Lower lobe of right lung (tissue), 2 donors: ENCODE measurements around the gene CTAGE8. TPM values are rescaled to one million over a fixed set of nuclear protein-coding genes. Genes with fewer than 3 reads are reported as not detected.
"Not testable (repeated sequence)": the region's sequence is repeated elsewhere in the genome, so short reads cannot be mapped to it uniquely, and the experiment has no call there.

ENCODE experiments used
- ATAC-seq, 2 donors: fragments of 200-7000 bp; cut with Tn5 transposase; one replicate each; pipeline ENCODE4 v1.9.1; 2020 to 2022; ENCODE audit warnings: mild to moderate bottlenecking in 2 of 2, moderate library complexity in 2 of 2
- DNase-seq: peaks from one replicate; pipeline ENCODE4 v3.0.0-alpha.2; 2020
- H3K27ac ChIP-seq: fragments of 200-600 bp; one replicate; pipeline ENCODE4 v1.8.0; 2022
- H3K27me3 ChIP-seq: fragments of 200-600 bp; one replicate; pipeline ENCODE4 v1.8.0; 2022; ENCODE audit warnings: low read depth
- H3K36me3 ChIP-seq: fragments of 200-600 bp; one replicate; pipeline ENCODE4 v1.8.0; 2022; ENCODE audit warnings: mild to moderate bottlenecking
- H3K4me1 ChIP-seq: fragments of 200-600 bp; one replicate; pipeline ENCODE4 v1.8.0; 2022
- H3K4me3 ChIP-seq: fragments of 200-600 bp; one replicate; pipeline ENCODE4 v1.8.0; 2022; ENCODE audit warnings: mild to moderate bottlenecking
- H3K9me3 ChIP-seq: fragments of 200-600 bp; one replicate; pipeline ENCODE4 v1.8.0; 2022
- intact Hi-C: fragments of 100-400 bp; cut with DNase I; formaldehyde crosslinking; loops from one replicate; pipeline ENCODE4 v1.11.0; 2022
- long read RNA-seq: library from polyadenylated mRNA; unstranded; transcript quantifications from one replicate; pipeline ENCODE4 v2.0.0, GENCODE V29; 2021
- total RNA-seq: library from RNA; stranded (reverse); fragmentation: NEBNext Ultra II Directional; extraction: Animal tissue kit (Norgen Biotek cat#: 25700); gene quantifications from one replicate; pipeline ENCODE4 v1.2.1, GENCODE V29; 2021
- donor health status: DM: no; HTN: yes; CAD: no; lungs with severe emphysema.

Gene CTAGE8, protein sequence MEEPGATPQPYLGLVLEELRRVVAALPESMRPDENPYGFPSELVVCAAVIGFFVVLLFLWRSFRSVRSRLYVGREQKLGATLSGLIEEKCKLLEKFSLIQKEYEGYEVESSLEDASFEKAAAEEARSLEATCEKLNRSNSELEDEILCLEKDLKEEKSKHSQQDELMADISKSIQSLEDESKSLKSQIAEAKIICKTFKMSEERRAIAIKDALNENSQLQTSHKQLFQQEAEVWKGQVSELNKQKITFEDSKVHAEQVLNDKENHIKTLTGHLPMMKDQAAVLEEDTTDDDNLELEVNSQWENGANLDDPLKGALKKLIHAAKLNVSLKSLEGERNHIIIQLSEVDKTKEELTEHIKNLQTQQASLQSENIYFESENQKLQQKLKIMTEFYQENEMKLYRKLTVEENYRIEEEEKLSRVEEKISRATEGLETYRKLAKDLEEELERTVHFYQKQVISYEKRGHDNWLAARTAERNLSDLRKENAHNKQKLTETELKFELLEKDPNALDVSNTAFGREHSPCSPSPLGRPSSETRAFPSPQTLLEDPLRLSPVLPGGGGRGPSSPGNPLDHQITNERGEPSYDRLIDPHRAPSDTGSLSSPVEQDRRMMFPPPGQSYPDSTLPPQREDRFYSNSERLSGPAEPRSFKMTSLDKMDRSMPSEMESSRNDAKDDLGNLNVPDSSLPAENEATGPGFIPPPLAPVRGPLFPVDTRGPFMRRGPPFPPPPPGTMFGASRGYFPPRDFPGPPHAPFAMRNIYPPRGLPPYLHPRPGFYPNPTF
- total RNA-seq = 4.2 TPM
- long read RNA-seq = 0 reads

DNA sequence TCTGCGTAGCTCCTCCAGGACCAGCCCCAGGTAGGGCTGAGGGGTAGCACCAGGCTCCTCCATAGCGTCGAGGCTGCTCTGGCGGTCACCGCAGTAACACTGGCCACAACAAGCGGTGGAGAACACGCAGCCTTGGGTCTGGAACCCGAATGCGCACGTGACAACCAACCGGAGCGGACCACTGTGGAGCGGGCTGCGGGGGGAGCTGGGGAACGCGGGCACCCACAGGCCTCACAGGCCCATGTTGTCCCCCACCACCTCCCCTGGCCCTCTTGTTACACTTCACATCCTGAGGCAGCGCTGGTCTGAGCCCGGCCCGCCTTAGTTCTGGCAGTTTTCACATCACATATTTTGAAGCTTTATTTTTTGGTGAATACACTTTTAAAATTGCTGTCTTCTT, at the start of gene CTAGE8:
CTAGE8 (minus strand) TSS at position 101 of the 400 bp plus-strand sequence; CDS start at position 63, 38 bp downstream.
- H3K4me1 ChIP-seq, H3K27ac ChIP-seq, intact Hi-C loops, ATAC-seq, H3K36me3 ChIP-seq, H3K27me3 ChIP-seq, H3K9me3 ChIP-seq, H3K4me3 ChIP-seq, DNase-seq: not testable (repeated sequence)

DNA sequence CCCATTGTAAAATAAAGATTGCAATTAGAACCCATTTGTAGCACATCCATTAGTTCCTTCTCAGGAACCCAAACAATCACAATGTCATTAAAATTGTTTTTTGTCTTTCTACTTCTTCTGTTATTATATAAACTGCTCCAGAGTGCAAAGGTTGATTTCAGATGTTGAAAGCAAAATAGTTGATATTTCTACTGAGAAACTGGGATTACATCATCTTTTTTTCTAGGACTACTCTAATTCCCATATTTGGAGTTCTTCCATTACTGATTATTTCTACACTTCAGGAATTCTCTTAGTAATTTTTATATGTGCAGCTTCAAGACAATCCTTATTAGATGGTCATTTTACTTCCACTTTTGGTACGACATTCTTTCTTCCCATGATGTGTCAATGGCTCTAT, 48.4 kb upstream of the CTAGE8 start:
- H3K9me3 ChIP-seq, H3K36me3 ChIP-seq, H3K4me1 ChIP-seq, H3K27me3 ChIP-seq, ATAC-seq, DNase-seq, H3K27ac ChIP-seq, H3K4me3 ChIP-seq, intact Hi-C loops: not testable (repeated sequence)

DNA sequence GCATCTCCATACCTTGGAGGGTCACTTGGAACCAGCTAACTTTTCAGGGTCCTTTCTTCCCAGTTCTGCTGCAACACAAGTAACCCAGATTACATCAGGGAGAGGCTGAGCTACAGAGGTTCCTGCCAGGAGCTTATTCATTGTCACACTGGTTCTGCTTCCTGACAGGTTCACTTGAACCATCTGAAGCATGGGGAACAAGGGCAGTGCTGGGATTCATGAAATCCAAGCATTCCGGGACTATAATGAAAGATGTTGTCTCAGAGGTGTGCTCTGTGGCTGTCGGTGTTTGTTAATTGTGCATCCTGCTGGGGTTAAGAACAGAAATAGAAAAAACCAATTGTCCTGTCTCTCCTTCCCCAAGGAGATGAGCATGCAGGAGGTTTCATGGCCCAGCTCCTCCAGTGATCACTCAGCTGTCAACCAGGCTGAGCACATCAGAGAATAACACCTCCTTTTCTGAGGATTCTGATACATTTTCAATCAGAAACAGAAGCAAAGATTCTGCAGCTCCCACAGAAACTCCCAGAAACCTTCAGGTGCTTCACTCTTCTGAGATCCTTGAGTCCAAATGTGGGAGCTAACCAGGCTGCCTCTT, 42.9 kb upstream of the CTAGE8 start, which contains the start of gene OR2A1:
OR2A1 (plus strand) TSS at position 548 of the 598 bp plus-strand sequence. CDS start 5,706 bp downstream, outside the sequence.
- intact Hi-C loops, H3K36me3 ChIP-seq, H3K4me3 ChIP-seq, DNase-seq, H3K9me3 ChIP-seq, H3K27ac ChIP-seq, ATAC-seq, H3K4me1 ChIP-seq, H3K27me3 ChIP-seq: not testable (repeated sequence)

DNA sequence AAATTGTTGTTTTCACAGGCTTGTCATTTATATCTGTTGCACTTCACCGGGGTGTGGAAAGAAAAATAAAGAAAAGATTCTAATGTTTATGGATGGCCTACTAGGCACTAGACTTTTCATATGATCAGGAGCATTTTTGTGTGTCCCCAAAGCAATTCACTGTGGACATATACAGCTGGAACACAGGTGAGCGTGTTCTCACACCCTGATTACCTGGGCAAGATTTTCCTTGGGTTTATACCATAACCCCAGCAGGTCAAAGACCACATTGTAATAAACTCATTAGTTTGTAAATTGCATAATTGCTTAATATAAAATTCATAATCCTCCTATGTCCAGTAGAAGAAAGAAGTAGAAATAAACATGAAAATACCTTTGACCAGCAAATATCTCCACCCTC, 42.1 kb upstream of the CTAGE8 start:
- H3K4me3 ChIP-seq, H3K4me1 ChIP-seq, DNase-seq, ATAC-seq, H3K9me3 ChIP-seq, H3K27ac ChIP-seq, H3K36me3 ChIP-seq, intact Hi-C loops, H3K27me3 ChIP-seq: not testable (repeated sequence)

DNA sequence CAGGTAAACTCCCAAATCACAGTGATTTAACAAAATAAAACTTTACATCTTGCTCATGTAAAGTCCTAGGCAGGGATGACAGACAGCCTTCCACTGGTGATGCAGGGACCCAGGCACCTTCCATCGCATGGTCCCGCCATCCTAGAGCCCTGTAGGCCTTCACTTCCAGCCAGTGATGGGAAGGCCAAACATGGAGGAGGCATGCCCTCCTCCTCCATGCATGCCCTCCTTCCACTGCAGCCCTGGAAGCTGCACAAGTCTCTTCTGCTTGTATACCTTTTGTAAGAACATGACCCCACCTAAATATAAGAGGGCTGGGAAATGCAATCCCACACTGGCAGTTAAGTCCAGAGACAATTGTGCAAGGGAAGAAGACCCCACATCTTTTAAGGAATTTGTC, 40.6 kb upstream of the CTAGE8 start:
- H3K27me3 ChIP-seq, H3K36me3 ChIP-seq, intact Hi-C loops, DNase-seq, H3K4me1 ChIP-seq, H3K4me3 ChIP-seq, H3K9me3 ChIP-seq, H3K27ac ChIP-seq: not testable (repeated sequence)
- ATAC-seq = peak in 1 of 2 donors; percentile 26

DNA sequence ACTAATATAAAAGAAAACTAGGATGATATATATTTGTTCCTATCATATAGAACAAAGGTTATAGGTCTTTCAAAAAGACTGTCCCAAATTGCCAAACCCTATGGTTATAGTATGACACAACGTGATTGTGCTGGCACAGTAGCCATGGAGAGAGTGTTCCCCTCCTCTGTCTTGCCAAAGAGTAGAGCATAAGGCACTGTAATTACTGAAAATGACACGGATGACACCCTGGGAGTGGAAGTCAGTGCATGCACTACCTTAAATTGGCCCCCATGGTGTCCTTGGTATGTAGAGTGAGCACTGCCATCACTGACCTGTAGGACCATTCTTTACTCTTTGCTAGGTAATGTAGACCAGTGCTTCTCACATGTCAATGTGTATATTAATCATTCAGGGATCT, 36.1 kb upstream of the CTAGE8 start:
- peak; percentile 60 to 78 for ATAC-seq
- H3K4me3 ChIP-seq, H3K27me3 ChIP-seq, H3K9me3 ChIP-seq, DNase-seq, H3K27ac ChIP-seq, H3K36me3 ChIP-seq, H3K4me1 ChIP-seq, intact Hi-C loops: not testable (repeated sequence)

DNA sequence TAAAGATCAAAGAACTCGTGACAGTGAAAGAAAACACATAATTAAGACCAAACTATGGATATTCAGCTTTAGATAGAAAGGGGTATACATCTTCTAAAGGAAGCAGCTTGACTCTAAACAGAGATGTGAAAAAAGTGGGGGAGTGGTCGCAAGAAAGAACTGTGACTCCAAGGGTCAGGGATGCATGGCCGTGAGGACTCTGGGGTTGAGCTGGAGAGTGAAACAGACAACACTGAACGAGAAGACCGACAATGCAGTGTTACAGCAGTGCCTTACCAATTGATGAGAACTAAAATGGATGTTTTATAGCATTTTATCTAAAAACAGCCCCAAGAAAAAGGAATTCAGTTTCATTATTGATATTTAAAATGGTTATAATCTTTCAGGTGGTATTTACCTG, 34.5 kb upstream of the CTAGE8 start:
- H3K4me3 ChIP-seq, intact Hi-C loops, DNase-seq, H3K27me3 ChIP-seq, H3K9me3 ChIP-seq, H3K27ac ChIP-seq, H3K36me3 ChIP-seq, H3K4me1 ChIP-seq, ATAC-seq: not testable (repeated sequence)

DNA sequence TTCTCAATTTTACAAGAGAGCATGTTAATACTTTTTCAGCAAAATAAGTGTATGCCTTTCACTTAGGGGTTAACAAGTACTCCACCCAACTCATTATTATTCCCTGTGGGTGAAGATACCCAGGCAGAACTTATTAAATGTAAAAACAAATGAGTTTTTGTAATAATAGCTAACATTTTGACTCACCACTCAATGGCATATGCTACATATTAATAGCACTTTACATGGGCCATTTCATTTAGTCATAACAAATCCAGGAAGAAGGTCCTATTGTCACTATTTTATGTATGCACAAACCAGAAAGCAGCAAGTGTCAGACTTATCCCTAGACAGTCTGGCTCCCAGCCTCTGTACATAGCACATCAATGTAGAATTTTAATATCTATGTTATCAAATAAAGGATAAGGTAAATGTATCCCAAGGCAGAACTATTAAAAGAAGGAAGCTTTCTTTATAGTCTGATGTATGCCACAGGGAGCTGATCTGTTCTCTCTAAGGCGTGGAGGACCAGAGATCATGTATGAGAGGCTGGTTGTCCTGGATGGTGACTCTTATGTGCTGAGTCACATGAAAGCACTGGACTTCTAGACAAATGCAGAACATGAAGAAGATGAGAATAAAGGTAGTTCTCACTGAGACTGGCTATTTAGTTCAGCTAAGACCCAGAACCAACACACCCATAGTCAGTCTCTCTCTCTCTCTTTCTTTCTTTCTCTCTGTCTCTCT, 33.7 kb upstream of the CTAGE8 start:
- DNase-seq, H3K4me1 ChIP-seq, H3K9me3 ChIP-seq, intact Hi-C loops, H3K4me3 ChIP-seq, H3K27ac ChIP-seq, H3K27me3 ChIP-seq, H3K36me3 ChIP-seq: not testable (repeated sequence)
- ATAC-seq = peak in 1 of 2 donors; percentile 24

DNA sequence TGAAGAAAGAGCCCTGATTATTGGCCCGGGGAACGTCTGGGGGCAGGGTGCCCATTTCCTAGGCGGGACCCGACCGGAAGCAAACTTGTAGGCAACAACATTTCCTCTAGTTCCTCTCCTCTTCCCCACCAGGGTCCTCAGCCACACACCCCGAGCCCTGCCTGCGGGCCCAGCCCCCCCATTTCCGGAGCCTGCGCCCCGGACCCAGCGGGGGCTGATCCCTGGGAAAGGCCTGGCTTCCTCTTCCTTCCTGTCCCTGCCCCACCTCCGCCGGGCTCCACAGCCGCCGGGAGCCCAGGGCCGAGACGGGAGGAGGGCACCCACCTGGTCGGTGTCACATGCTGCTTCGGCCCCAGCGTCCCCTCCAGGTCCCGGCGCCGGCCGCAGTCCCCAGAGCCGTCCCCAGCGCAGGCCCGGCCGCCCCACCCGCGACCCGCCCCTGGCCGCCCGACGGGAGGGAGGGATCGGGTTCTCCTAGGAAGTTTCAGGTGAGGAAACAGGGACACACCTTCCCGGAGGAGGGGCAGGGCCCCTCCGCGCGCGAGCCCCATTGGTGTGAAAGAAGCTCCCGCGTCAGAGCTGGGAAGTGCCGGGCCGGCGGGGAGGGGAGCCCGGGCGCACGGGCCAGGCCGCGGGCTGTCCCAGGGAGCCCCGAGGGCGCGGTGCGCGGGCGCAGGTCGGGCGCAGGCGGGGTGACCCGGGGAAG, 24.9 kb upstream of the CTAGE8 start:
- DNase-seq, H3K4me1 ChIP-seq, H3K36me3 ChIP-seq, H3K27ac ChIP-seq, intact Hi-C loops, H3K9me3 ChIP-seq, H3K27me3 ChIP-seq, H3K4me3 ChIP-seq: not testable (repeated sequence)
- ATAC-seq = peak; percentile 98 to 99

DNA sequence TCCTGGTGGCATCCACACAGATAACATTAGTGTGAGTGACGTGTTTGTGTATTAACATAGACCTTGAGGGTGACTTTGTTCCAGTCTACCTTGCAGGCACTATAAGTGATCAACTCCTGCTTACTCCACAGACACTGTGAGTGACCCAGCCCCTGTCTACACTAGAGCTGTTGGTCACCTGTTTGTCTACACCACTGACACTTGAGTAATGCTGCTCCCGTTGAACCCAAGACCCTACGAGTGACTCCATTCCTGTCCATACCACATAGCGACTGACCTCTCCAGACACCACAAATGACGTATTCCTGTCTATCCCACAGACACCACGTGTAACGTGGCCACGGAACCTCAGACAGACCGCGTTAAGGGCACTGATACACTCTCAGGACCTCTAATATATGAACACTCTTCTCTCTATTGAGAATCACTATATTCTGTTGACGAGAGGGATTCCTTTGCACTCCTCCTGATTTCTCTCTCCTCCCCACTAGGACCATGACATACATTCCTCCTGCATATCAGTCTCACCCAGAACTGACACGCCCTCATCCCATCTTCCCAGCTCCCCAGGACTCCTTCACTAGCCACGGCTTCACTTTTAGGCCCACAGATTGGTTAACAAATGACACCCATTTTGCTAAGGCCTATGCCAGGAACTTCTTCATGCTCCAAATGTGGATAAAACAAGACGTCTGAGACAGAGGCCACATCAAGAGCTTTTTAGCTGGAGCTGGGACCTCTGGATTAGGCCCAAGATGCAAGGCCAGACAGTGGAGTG, 23.5 kb upstream of the CTAGE8 start:
- intact Hi-C loops, H3K27ac ChIP-seq, ATAC-seq, H3K36me3 ChIP-seq, H3K4me3 ChIP-seq, H3K27me3 ChIP-seq, H3K9me3 ChIP-seq, H3K4me1 ChIP-seq: not testable (repeated sequence)
- peak; percentile 20 for DNase-seq

DNA sequence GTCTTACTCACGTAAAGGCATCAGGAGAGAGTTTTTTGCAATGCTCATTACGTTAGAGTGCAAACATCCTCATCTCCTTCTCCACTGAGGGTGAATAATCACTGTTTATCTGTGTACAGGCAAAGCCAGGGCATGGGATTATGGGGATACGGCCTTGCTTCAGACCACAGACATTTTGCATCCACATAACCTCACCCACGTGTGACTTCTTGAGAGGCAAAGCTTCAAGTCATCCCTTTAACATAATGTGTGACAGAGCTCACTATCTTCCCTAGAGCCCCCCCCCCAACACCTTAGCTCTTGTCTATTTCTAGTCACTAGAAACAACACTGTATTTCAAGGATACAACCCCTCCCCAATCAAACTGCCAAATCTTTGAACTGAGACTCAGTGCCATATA, 22.5 kb upstream of the CTAGE8 start:
- DNase-seq, H3K4me3 ChIP-seq, intact Hi-C loops, H3K27me3 ChIP-seq, ATAC-seq, H3K27ac ChIP-seq, H3K36me3 ChIP-seq, H3K9me3 ChIP-seq, H3K4me1 ChIP-seq: not testable (repeated sequence)

DNA sequence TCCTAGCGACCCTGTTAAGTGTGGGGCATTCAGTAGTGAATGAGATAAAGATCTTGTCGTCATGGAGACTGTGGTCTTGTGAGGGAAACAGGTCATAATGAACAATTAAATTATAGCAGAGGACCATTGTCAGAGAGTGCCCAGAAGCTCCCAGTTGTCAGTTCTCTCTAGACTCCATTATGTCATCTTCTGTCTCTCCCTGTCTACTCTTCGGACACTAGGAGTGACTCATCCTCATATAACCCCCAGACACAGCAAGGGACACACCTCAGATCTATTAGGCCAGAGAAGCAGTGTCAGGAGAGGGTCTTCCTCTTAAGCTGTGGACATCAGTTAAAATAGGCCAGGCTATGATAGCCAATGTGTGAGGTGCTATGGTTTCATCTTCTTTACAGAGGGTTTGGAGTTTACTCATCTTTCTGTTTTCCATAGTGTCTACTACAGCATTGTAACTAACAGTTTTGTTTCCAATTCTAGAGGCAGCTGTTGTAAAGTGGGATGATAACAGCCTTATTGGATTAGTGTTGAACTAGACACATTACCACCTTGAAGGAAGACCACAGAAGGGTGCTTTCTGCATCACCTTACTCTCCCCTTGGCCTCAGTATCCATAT, 18.2 kb upstream of the CTAGE8 start:
- intact Hi-C loops, H3K4me1 ChIP-seq, H3K36me3 ChIP-seq, H3K27ac ChIP-seq, H3K9me3 ChIP-seq, H3K27me3 ChIP-seq, ATAC-seq, H3K4me3 ChIP-seq, DNase-seq: not testable (repeated sequence)
